ENCODE results near the gene TMEM63C.

- no peak for TF ChIP-seq CTCF (IDR thresholded peaks at IDR 0.05)
- TF ChIP-seq EZH2 (IDR thresholded peaks at IDR 0.05; ENCODE audit: borderline replicate concordance, insufficient read depth, low read depth, low read length, poor library complexity, severe bottlenecking): no peak
These were observed 57.8 kb downstream of the TMEM63C start for GRCh38 chr14:77239412-77239811.
